Measurements from ENCODE around the gene NRG3. TPM values are rescaled to one million over a fixed set of nuclear protein-coding genes. Genes with fewer than 3 reads are reported as not detected.

NRG3 gene
- total RNA-seq, 1 experiment from 2014 or later = not detected

DNA sequence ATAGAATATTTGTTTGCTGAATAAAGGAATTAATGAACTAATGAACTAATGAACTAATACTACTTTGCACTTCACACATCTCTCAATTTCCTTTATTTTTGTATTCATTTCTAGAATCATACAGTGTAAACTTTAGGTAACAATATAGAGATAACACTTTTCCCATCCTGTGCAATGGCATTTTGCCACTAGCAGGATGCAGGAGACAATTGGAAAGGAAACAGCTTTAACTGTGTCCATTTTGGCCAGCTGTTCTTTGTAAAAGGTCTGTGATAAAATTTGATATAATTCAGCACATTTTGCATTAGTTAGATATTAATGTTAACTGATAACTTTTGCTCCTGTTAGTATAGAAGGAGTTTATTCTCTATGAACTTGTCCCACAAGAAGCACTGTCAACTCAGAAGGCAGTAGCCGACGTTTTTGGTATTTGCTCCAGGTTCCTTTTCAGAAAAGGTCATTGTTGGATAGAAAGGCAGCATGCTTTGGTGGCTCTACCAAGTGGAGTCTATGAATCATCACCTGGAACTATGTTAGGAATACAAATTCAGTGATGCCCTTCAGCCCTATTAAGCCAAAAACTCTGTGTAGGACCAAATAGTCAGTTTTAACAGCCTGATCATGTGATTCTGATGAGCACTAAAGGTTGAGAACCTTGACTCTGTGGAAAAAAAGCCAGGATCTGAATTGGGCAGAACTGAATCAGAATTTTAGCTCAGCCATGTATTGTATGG is 86.6 kb downstream of the NRG3 start:
- Histone ChIP-seq H3K36me3 (no peaks in the 10 kb centered on the region), H3K27me3 (no peaks in the 10 kb centered on the region), H3K4me3 (no peak overlapping the region), H3K27ac (no peak overlapping the region), H3K9me3 (replicated peaks) (no peaks in the 10 kb centered on the region), H3K4me1 (no peaks in the 10 kb centered on the region)
- DNase-seq = no peak

- Histone ChIP-seq H3K9me3 (replicated peaks) (no peaks in the 10 kb centered on the region), H3K27me3 (no peaks in the 10 kb centered on the region), H3K4me1 (no peaks in the 10 kb centered on the region), H3K36me3 (no peaks in the 10 kb centered on the region), H3K27ac (no peak overlapping the region), H3K4me3 (no peak overlapping the region)
- DNase-seq = no peak
Measured at GRCh38 chr10:81963606-81964005, 88.6 kb downstream of the NRG3 start.

GRCh38 chr10:81967716-81968115 is 92.7 kb downstream of the NRG3 start:
- H3K27ac ChIP-seq = no peak overlapping the region
- H3K4me1 ChIP-seq = no peaks in the 10 kb centered on the region
- H3K9me3 ChIP-seq (replicated peaks) = no peaks in the 10 kb centered on the region
- no peaks in the 10 kb centered on the region for H3K27me3 ChIP-seq
- H3K36me3 ChIP-seq = no peaks in the 10 kb centered on the region
- DNase-seq = no peak
- H3K4me3 ChIP-seq = no peak overlapping the region

- Histone ChIP-seq H3K9me3 (replicated peaks) (no peaks in the 10 kb centered on the region), H3K36me3 (no peaks in the 10 kb centered on the region), H3K4me1 (no peaks in the 10 kb centered on the region), H3K4me3 (no peak overlapping the region), H3K27me3 (no peaks in the 10 kb centered on the region), H3K27ac (no peak overlapping the region)
- DNase-seq = no peak
Measured at GRCh38 chr10:81969136-81969535, 94.1 kb downstream of the NRG3 start.

DNA sequence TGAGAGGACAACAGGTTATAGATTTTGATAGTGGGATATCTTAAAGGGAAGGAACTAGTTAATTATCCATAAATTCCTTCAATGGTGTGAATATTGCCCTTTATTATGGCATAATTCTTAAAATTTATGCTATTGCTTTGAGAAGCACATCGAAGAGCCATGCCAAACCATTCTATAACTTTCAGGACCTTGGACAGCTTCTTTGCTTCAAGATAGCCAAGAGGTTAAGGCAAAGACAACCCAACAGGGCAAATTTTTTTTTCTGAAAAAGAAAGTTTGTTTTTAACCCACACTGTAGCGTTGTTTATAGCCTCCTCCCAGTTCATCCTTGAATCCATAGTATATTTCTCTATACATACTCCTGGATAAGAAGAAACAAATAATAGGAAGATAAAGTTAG is 103.2 kb downstream of the NRG3 start:
- peak; percentile 4 to 66 for DNase-seq

DNA sequence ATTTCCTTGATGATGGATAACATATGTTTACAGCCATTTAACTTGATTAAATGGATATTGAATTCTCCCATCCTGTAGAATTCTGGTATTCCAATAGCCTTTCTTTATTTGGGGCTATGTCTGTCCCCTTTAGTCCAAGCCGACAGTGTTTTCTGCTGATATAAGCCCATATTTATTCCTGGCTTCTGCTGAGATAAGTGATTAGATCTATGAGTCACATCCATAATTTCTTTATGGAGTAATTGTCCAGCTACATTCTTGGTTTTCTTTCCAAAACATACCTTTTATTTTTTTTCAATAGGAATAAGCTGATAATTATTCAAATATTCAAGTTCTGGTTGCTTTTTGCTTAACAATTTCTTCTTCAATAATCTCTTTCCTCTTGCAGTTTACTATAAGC is 106.7 kb downstream of the NRG3 start:
- Histone ChIP-seq H3K36me3 (no peaks in the 10 kb centered on the region), H3K4me1 (no peaks in the 10 kb centered on the region), H3K9me3 (replicated peaks) (no peaks in the 10 kb centered on the region), H3K4me3 (no peak overlapping the region), H3K27ac (no peak overlapping the region), H3K27me3 (no peaks in the 10 kb centered on the region)
- DNase-seq = no peak

More for the DNA sequence above, 103.2 kb downstream of the NRG3 start:
- H3K36me3 ChIP-seq = no peaks in the 10 kb centered on the region
- H3K4me1 ChIP-seq = no peaks in the 10 kb centered on the region
- no peaks in the 10 kb centered on the region for H3K9me3 ChIP-seq (replicated peaks)
- no peak overlapping the region for H3K27ac ChIP-seq
- no peak overlapping the region for H3K4me3 ChIP-seq
- no peaks in the 10 kb centered on the region for H3K27me3 ChIP-seq

DNA sequence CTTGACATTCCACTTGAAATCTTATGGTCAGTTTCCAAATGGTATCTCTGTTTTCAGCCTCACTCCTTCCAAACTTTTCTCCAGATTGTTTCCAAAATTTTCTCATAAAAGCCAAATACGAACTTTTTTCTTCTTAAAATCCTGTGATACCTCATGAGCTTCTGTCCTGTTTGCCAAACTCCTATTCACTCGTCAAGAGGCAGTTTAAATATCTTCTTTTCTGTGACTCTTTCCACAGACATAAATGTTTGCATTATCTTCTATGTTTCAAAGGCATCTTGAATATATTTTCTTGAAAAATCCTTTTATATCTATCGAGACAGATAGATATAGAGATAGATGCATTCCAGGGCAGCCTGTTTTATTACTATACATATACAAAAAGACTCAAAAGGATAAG is 109.4 kb downstream of the NRG3 start:
- H3K9me3 ChIP-seq (replicated peaks) = no peaks in the 10 kb centered on the region
- no peak for DNase-seq

GRCh38 chr10:81995254-81995653 is 120.3 kb downstream of the NRG3 start:
- H3K9me3 ChIP-seq (replicated peaks) = no peaks in the 10 kb centered on the region
- H3K4me3 ChIP-seq = no peak overlapping the region
- H3K4me1 ChIP-seq = no peaks in the 10 kb centered on the region
- H3K27ac ChIP-seq = no peak overlapping the region
- no peaks in the 10 kb centered on the region for H3K36me3 ChIP-seq
- DNase-seq = no peak
- no peaks in the 10 kb centered on the region for H3K27me3 ChIP-seq

More for the DNA sequence above, 109.4 kb downstream of the NRG3 start:
- H3K4me1 ChIP-seq = no peaks in the 10 kb centered on the region
- no peaks in the 10 kb centered on the region for H3K36me3 ChIP-seq
- H3K27ac ChIP-seq = no peak overlapping the region
- H3K27me3 ChIP-seq = no peaks in the 10 kb centered on the region
- H3K4me3 ChIP-seq = no peak overlapping the region

- Histone ChIP-seq H3K4me1 (no peaks in the 10 kb centered on the region), H3K27ac (no peak overlapping the region), H3K27me3 (no peaks in the 10 kb centered on the region), H3K4me3 (no peak overlapping the region), H3K9me3 (replicated peaks) (no peaks in the 10 kb centered on the region), H3K36me3 (no peaks in the 10 kb centered on the region)
- DNase-seq = no peak
Measured at GRCh38 chr10:81996927-81997326, 121.9 kb downstream of the NRG3 start.

DNA sequence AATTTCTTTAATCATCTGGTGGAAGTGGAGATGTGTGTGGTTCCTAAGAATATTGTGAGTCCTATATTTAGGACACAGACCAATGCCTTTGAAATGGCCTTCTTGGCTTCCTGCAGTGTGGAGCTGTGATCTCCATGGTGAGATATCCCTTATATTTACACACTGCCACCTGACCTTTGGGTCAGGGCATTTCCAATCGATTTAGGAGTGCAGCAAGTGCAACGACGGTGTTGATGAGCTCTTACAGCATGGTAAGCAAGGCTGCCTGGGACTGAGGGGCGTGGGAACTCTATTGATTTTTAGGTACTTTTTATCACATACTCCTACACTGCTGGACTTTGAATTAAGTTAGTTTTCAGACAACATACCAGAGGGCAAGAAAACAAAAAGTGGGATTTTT is 146.0 kb downstream of the NRG3 start:
- no peaks in the 10 kb centered on the region for H3K27me3 ChIP-seq
- H3K4me3 ChIP-seq = no peak overlapping the region
- no peaks in the 10 kb centered on the region for H3K36me3 ChIP-seq
- H3K27ac ChIP-seq = no peak overlapping the region
- no peaks in the 10 kb centered on the region for H3K9me3 ChIP-seq (replicated peaks)
- no peaks in the 10 kb centered on the region for H3K4me1 ChIP-seq
- no peak for DNase-seq

- H3K4me1 ChIP-seq = no peaks in the 10 kb centered on the region
- no peak for DNase-seq
- H3K4me3 ChIP-seq = no peak overlapping the region
- no peaks in the 10 kb centered on the region for H3K9me3 ChIP-seq (replicated peaks)
- H3K36me3 ChIP-seq = no peaks in the 10 kb centered on the region
- no peak overlapping the region for H3K27ac ChIP-seq
- no peaks in the 10 kb centered on the region for H3K27me3 ChIP-seq
Measured at GRCh38 chr10:82027711-82028110, 152.7 kb downstream of the NRG3 start.

DNA sequence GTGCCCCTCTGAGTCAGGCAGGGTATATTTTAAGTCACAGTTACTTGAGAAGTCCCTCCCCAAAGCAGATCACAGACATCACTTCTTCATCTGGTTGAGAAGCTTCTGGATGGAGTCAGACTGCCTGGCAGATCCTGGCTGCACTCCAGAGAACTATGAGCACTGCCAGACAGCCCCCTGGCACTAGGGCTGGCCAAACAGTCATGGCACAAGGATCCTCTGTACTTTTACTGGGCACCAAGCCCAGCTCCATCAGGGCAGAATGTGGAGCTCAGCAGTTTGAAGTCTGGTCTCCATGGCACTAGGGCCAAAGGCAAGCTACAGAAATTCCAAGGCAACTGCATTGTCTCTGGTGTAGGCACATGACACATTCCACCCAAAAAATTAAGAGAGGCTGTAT is 162.1 kb downstream of the NRG3 start:
- H3K27me3 ChIP-seq = no peaks in the 10 kb centered on the region
- no peak for DNase-seq
- H3K9me3 ChIP-seq (replicated peaks) = no peaks in the 10 kb centered on the region
- no peak overlapping the region for H3K4me3 ChIP-seq
- H3K36me3 ChIP-seq = no peaks in the 10 kb centered on the region
- H3K4me1 ChIP-seq = no peaks in the 10 kb centered on the region
- H3K27ac ChIP-seq = no peak overlapping the region

DNA sequence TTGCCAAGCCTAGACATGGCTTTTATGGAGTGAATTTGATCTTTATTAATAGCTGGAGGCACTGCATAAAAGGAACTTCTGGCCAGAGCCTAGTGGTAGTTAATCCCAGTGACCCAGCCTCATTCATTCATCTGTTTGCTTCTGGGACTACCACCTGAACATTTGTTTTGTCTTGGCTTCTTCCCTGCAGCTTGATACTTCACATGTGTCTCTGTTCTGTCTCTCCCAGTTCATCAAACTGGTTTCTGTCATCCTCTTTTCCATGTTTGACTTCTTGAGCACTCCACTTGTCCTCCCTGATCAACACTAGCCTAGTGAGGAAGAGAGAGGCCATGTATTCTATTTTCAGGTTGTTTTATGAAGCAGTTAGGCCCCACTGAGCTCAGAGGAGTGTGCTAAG is 163.6 kb downstream of the NRG3 start:
- Histone ChIP-seq H3K4me1 (no peaks in the 10 kb centered on the region), H3K36me3 (no peaks in the 10 kb centered on the region), H3K27ac (no peak overlapping the region), H3K4me3 (no peak overlapping the region), H3K27me3 (no peaks in the 10 kb centered on the region), H3K9me3 (replicated peaks) (no peaks in the 10 kb centered on the region)
- DNase-seq = no peak

- Histone ChIP-seq H3K9me3 (replicated peaks) (no peaks in the 10 kb centered on the region), H3K4me1 (no peaks in the 10 kb centered on the region), H3K27ac (no peak overlapping the region), H3K27me3 (no peaks in the 10 kb centered on the region), H3K36me3 (no peaks in the 10 kb centered on the region), H3K4me3 (no peak overlapping the region)
- no peak for DNase-seq
Measured at GRCh38 chr10:82040336-82040735, 165.3 kb downstream of the NRG3 start.

- no peaks in the 10 kb centered on the region for H3K9me3 ChIP-seq (replicated peaks)
- no peak overlapping the region for H3K4me3 ChIP-seq
- no peak for DNase-seq
- no peaks in the 10 kb centered on the region for H3K27me3 ChIP-seq
- H3K36me3 ChIP-seq = no peaks in the 10 kb centered on the region
- H3K4me1 ChIP-seq = no peaks in the 10 kb centered on the region
- H3K27ac ChIP-seq = no peak overlapping the region
Measured at GRCh38 chr10:82041018-82041417, 166.0 kb downstream of the NRG3 start.

DNA sequence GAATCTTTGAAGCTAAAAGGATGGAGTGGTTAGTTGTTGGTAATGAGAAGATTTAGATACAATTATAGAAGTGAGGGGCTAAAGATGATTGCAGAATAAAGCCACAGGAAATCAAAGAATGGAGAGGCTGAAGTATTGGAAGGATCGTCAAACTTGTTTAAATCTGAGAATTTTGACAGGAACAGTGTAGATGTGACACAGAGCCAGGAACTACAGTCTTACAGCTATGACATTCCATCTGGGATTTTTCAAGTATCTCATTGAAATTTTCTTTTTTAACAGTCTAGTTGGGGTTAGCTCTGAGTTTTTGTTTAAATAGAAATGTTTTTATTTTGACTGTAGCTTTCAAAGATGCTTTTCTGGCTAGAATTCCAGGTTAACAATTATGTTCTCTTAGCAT is 181.4 kb downstream of the NRG3 start:
- no peak overlapping the region for H3K27ac ChIP-seq
- no peak for DNase-seq
- H3K27me3 ChIP-seq = no peaks in the 10 kb centered on the region
- no peaks in the 10 kb centered on the region for H3K9me3 ChIP-seq (replicated peaks)
- H3K4me3 ChIP-seq = no peak overlapping the region
- H3K4me1 ChIP-seq = no peaks in the 10 kb centered on the region
- H3K36me3 ChIP-seq = no peaks in the 10 kb centered on the region
